GM10847 (cell line): ENCODE results near the gene FARP1.

ENCODE experiments used
- POLR2A ChIP-seq: IDR thresholded peaks from 2 replicates; pipeline ENCODE4 v1.6.1; 2011; ENCODE audit not compliant: insufficient read length; ENCODE audit errors: extremely low read depth

FARP1 gene

GRCh38 chr13:98474292-98474691 lies 331.4 kb downstream of the FARP1 start:
- no peak for TF ChIP-seq POLR2A

DNA sequence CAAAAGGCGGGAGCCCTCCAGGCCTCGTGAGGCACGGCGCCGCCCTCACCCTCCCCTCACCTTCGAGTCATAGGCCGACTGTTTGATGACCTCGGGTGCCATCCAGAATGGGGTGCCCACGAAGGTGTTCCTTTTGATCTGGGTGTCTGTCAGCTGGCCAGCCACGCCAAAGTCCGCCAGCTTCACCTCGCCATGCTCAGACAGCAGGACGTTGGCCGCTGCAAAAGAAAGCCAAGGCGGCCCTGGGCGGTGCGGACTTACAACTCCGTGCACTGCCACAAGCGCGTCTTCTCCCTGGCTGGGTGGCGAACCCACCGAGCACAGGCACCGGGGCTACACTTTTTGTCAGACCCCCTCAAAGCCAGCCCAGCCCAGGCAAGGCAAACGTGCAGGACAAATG lies 331.9 kb downstream of the FARP1 start:
- TF ChIP-seq POLR2A, result no peak

DNA sequence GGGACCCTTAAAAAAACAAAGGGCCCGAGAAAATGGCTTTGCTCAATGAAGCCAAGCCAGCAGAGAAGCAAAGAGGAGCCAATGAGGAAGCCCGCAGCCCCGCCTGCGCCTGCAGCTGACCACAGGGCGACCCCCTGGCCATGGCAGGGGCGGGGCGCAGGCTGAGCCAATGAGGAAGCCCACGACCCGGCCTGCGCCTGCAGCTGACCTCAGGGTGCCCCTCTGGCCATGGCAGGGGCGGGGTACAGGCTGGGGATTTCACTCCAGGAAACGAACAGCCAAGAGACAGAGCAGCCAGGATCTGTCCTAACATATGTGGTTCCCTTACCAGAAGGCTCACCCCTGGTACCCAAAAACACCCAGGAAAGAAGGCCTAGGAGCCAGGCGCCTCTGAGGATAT lies 332.6 kb downstream of the FARP1 start:
- no peak for TF ChIP-seq POLR2A

- no peak for TF ChIP-seq POLR2A
Observed at GRCh38 chr13:98476106-98476505, 333.2 kb downstream of the FARP1 start.

DNA sequence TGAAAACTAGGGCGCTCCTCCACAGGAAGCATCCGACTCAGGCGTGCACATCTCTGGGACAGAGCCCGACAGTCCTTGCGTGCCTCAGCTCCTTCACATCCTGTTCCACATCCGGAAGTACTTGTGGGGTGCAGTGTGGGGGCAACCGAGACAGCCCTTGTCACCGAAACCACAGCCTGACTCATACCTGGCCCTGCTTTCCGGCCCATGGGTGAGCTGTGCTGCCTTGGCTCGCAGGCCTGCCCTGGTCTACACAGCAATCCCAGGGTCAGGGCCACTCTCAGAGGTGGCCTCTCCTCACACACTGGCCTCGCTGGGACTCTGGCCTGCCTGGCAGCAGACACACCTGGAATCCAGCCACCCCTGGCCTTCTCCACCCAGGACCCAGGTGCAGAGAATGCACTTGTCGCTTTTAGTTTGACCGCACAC lies 333.7 kb downstream of the FARP1 start:
- no peak for TF ChIP-seq POLR2A

GRCh38 chr13:98478189-98479129 lies 335.6 kb downstream of the FARP1 start:
- no peak for TF ChIP-seq POLR2A

- no peak for TF ChIP-seq POLR2A
Observed at GRCh38 chr13:98479496-98480003, 336.7 kb downstream of the FARP1 start.

- TF ChIP-seq POLR2A, result no peak
Observed at GRCh38 chr13:98480915-98481877, 338.3 kb downstream of the FARP1 start.

DNA sequence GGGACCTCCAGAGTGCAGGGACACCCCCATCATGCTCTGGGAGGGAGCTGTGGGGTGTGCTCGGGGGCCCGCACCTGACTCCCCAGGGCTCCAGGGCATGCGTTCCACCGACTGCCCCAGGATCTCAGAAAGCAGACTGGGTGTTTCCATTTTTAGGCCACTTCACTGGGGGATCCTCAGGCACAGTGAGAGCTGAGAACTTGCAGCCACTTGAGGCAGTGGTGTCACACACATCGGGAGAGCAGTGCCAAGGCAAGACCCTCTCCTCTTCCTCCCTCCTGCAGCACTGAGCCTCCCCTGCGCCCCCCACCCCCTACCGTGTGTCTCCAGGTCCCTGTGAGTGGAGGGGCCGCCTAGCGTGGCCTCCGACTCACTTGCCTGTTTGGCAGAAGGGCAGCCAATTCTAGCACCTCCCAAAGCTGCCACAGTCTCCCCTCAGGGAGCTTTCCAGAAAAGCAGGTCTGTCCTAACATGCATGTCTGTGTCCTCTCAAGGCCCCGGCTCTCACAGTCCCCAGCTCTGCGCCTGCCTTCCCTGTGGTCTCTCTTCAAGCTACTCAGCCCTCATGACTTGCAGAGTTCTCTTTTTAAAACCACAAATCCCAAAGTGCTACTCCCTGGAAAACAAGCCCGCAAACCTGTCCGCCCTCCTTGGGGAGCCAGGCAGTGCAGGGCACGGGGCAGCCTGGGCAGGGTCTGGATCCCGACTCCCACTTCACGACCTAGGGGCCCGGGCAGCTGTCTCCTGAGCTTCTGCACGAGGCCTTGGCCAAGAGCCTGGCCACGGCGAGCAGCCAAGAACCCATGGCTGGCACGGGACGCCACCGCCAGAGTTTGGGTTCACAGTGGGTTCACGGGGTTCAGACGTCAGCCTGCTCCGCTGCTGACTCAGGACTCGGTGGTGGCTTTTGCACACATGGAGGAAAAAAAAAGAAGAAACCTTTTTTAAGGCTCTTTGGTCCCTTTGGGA lies 339.9 kb downstream of the FARP1 start:
- TF ChIP-seq POLR2A, result no peak

DNA sequence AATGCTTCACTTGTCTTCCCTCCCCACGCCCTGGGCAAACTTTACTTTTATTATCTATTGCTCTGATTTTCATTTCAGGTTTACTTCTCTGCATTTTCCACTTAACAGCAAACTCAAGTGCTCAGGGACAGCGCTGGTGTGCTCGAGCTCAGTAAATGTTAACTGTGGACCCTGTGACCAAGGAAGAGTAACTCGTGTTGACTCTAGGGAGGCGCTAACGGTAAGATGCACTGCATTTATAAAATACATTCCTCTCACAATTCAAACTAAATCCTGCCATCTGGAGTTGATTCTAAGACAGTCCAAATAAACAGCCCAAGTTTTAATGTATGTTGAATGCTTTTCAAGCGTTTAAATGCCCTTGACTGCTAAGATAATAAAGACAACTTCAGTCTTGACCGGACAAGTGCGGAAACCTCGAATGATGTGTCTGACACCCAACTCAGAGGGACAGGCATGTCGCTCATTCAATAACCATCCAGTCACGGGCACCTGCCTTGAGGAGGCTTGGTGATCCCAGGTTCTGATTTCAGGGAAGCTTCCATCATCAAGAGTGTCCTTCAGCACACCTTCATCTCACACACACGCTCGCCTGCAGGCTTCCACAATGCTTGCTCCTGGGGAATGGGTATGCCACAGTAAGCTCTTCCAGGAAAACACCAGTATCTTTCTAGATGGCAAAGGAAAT lies 340.9 kb downstream of the FARP1 start:
- TF ChIP-seq POLR2A, result no peak

- TF ChIP-seq POLR2A, result no peak
Observed at GRCh38 chr13:98484289-98485219, 341.7 kb downstream of the FARP1 start.

DNA sequence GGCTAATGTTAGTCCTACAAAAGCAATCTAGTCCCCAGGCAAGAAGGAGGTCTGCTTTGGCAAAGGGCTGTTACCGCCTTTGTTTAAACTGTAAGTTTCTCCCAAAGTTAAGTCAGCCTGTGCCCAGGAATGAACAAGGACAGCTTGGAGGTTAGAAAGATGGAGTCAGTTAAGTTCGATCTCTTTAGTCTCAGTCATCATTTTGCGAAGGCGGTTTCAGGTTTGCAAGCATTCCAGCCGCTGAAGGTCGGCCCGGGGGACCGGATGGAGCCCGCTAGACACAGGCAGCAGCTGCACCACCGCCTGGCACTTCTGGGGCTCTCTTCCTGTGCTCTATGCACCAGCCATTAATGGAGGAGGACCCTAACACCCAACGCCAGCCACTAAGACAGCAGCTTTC lies 342.7 kb downstream of the FARP1 start:
- no peak for TF ChIP-seq POLR2A

- no peak for TF ChIP-seq POLR2A
Observed at GRCh38 chr13:98486412-98486811, 343.5 kb downstream of the FARP1 start.
